ENCODE data around the gene CHRM4.

- TF ChIP-seq JUN (IDR thresholded peaks at IDR 0.05) (no peak), CEBPB (IDR thresholded peaks at IDR 0.05) (no peak), POLR2A (IDR thresholded peaks at IDR 0.05; ENCODE audit: low read length) (no peak), CBX8 (IDR thresholded peaks at IDR 0.05) (no peak), JUNB (IDR thresholded peaks at IDR 0.05) (no peak), MAZ (IDR thresholded peaks at IDR 0.05; ENCODE audit: borderline replicate concordance, low read depth, low read length) (no peak), MAX (IDR thresholded peaks at IDR 0.05) (no peak), POLR2AphosphoS2 (conservative IDR thresholded peaks at IDR 0.05; ENCODE audit: low read length) (no peak), ESRRA (IDR thresholded peaks at IDR 0.05; ENCODE audit: borderline replicate concordance, low read length) (no peak), RCOR1 (IDR thresholded peaks at IDR 0.05; ENCODE audit: low read depth, low read length) (no peak), CHD2 (IDR thresholded peaks at IDR 0.05; ENCODE audit: low read length, partially characterized antibody) (no peak)
- TF ChIP-seq, protein P1, sequence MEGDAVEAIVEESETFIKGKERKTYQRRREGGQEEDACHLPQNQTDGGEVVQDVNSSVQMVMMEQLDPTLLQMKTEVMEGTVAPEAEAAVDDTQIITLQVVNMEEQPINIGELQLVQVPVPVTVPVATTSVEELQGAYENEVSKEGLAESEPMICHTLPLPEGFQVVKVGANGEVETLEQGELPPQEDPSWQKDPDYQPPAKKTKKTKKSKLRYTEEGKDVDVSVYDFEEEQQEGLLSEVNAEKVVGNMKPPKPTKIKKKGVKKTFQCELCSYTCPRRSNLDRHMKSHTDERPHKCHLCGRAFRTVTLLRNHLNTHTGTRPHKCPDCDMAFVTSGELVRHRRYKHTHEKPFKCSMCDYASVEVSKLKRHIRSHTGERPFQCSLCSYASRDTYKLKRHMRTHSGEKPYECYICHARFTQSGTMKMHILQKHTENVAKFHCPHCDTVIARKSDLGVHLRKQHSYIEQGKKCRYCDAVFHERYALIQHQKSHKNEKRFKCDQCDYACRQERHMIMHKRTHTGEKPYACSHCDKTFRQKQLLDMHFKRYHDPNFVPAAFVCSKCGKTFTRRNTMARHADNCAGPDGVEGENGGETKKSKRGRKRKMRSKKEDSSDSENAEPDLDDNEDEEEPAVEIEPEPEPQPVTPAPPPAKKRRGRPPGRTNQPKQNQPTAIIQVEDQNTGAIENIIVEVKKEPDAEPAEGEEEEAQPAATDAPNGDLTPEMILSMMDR (IDR thresholded peaks at IDR 0.05) = no peak
- TF ChIP-seq, protein P2, sequence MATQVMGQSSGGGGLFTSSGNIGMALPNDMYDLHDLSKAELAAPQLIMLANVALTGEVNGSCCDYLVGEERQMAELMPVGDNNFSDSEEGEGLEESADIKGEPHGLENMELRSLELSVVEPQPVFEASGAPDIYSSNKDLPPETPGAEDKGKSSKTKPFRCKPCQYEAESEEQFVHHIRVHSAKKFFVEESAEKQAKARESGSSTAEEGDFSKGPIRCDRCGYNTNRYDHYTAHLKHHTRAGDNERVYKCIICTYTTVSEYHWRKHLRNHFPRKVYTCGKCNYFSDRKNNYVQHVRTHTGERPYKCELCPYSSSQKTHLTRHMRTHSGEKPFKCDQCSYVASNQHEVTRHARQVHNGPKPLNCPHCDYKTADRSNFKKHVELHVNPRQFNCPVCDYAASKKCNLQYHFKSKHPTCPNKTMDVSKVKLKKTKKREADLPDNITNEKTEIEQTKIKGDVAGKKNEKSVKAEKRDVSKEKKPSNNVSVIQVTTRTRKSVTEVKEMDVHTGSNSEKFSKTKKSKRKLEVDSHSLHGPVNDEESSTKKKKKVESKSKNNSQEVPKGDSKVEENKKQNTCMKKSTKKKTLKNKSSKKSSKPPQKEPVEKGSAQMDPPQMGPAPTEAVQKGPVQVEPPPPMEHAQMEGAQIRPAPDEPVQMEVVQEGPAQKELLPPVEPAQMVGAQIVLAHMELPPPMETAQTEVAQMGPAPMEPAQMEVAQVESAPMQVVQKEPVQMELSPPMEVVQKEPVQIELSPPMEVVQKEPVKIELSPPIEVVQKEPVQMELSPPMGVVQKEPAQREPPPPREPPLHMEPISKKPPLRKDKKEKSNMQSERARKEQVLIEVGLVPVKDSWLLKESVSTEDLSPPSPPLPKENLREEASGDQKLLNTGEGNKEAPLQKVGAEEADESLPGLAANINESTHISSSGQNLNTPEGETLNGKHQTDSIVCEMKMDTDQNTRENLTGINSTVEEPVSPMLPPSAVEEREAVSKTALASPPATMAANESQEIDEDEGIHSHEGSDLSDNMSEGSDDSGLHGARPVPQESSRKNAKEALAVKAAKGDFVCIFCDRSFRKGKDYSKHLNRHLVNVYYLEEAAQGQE (IDR thresholded peaks at IDR 0.05) = no peak
These were observed 28.9 kb upstream of the CHRM4 start for GRCh38 chr11:46420513-46420912.
